ENCODE data around the gene UNK.

The UNK gene

GRCh38 chr17:75739801-75740200 is 44.8 kb upstream of the UNK start:
- in situ Hi-C loops (cut with MboI; ENCODE audit: low sequenced_read_pairs, unreplicated experiment): loop anchor here (10.0 kb wide), 1 partner anchor 125 kb away; no protein-coding TSS in a partner anchor
- DNase-seq (ENCODE audit: low spot score): no peak
- no peak for TF ChIP-seq CTCF (IDR thresholded peaks at IDR 0.05; ENCODE audit: borderline replicate concordance, control extremely low read depth, extremely low read depth, insufficient read depth, missing control alignments)

GRCh38 chr17:75740215-75740614 is 44.4 kb upstream of the UNK start:
- TF ChIP-seq CTCF (IDR thresholded peaks at IDR 0.05; ENCODE audit: borderline replicate concordance, control extremely low read depth, extremely low read depth, insufficient read depth, missing control alignments): no peak
- DNase-seq (ENCODE audit: low spot score): no peak
- in situ Hi-C loops (cut with MboI; ENCODE audit: low sequenced_read_pairs, unreplicated experiment): loop anchor here (10.0 kb wide), 1 partner anchor 125 kb away; no protein-coding TSS in a partner anchor

- DNase-seq (ENCODE audit: low spot score): no peak
- no peak for TF ChIP-seq CTCF (IDR thresholded peaks at IDR 0.05; ENCODE audit: borderline replicate concordance, control extremely low read depth, extremely low read depth, insufficient read depth, missing control alignments)
- in situ Hi-C loops (cut with MboI; ENCODE audit: low sequenced_read_pairs, unreplicated experiment): loop anchor here (10.0 kb wide), 1 partner anchor 126 kb away; no protein-coding TSS in a partner anchor
Measured at GRCh38 chr17:75740631-75741077, 44.0 kb upstream of the UNK start.

- no peak for TF ChIP-seq CTCF (IDR thresholded peaks at IDR 0.05; ENCODE audit: borderline replicate concordance, control extremely low read depth, extremely low read depth, insufficient read depth, missing control alignments)
- in situ Hi-C loops (cut with MboI; ENCODE audit: low sequenced_read_pairs, unreplicated experiment): loop anchor here (10.0 kb wide), 1 partner anchor 128 kb away; no protein-coding TSS in a partner anchor
- no peak for DNase-seq (ENCODE audit: low spot score)
Measured at GRCh38 chr17:75742337-75742736, 42.3 kb upstream of the UNK start.

GRCh38 chr17:75743625-75744206 is 40.9 kb upstream of the UNK start:
- TF ChIP-seq CTCF (IDR thresholded peaks at IDR 0.05; ENCODE audit: borderline replicate concordance, control extremely low read depth, extremely low read depth, insufficient read depth, missing control alignments): no peak
- no peak for DNase-seq (ENCODE audit: low spot score)
- in situ Hi-C loops (cut with MboI; ENCODE audit: low sequenced_read_pairs, unreplicated experiment): loop anchor here (10.0 kb wide), 1 partner anchor 129 kb away; no protein-coding TSS in a partner anchor

GRCh38 chr17:75748706-75749105 is 35.9 kb upstream of the UNK start:
- TF ChIP-seq CTCF (IDR thresholded peaks at IDR 0.05; ENCODE audit: borderline replicate concordance, control extremely low read depth, extremely low read depth, insufficient read depth, missing control alignments): no peak
- no peak for DNase-seq (ENCODE audit: low spot score)
- in situ Hi-C loops (cut with MboI; ENCODE audit: low sequenced_read_pairs, unreplicated experiment): loop anchor here (10.0 kb wide), 1 partner anchor 134 kb away; no protein-coding TSS in a partner anchor

Data from GM13976 (cell line).